GM12892 (cell line): ENCODE measurements around the gene DPY30.
"Not testable (repeated sequence)": the region's sequence is repeated elsewhere in the genome, so short reads cannot be mapped to it uniquely, and the experiment has no call there.

Experiments used
- POLR2A ChIP-seq: IDR thresholded peaks from 2 replicates; pipeline ENCODE4 v1.6.1; 2011; ENCODE audit warnings: low read depth, low read length, control low read depth
- POLR2AphosphoS5 ChIP-seq: IDR thresholded peaks from 2 replicates; pipeline ENCODE4 v1.6.1; 2011; ENCODE audit warnings: low read depth, low read length, control low read depth
- TAF1 ChIP-seq: IDR thresholded peaks from 2 replicates; pipeline ENCODE4 v1.6.1; 2011; ENCODE audit warnings: low read depth, mild to moderate bottlenecking, control low read depth, low read length, borderline replicate concordance

GRCh38 chr2:32054583-32054982 is 15.0 kb upstream of the DPY30 start:
- TF ChIP-seq POLR2A, POLR2AphosphoS5, TAF1: not testable (repeated sequence)
